Left ventricle myocardium inferior (tissue), 1 donor: ENCODE data around the gene TMEM163. TPM values are rescaled to one million over a fixed set of nuclear protein-coding genes. Genes with fewer than 3 reads are reported as not detected.

Experiments
- DNase-seq: peaks from one replicate; pipeline ENCODE4 v3.0.0-alpha.2; 2020
- H3K27ac ChIP-seq: fragments of 200-600 bp; replicated peaks from 2 replicates; pipeline ENCODE4 v1.8.0; 2021
- H3K27me3 ChIP-seq: fragments of 200-600 bp; 2 replicates; pipeline ENCODE4 v1.8.0; 2021; ENCODE audit warnings: low read depth
- H3K36me3 ChIP-seq: fragments of 200-600 bp; 2 replicates; pipeline ENCODE4 v1.8.0; 2021
- H3K4me1 ChIP-seq: fragments of 200-600 bp; 2 replicates; pipeline ENCODE4 v1.8.0; 2021
- H3K4me3 ChIP-seq: fragments of 200-600 bp; 2 replicates; pipeline ENCODE4 v1.8.0; 2021; ENCODE audit warnings: mild to moderate bottlenecking, moderate library complexity
- H3K9me3 ChIP-seq: fragments of 200-600 bp; replicated peaks from 2 replicates; pipeline ENCODE4 v1.8.0; 2021
- CTCF ChIP-seq: fragments of 200-600 bp; IDR thresholded peaks from 2 replicates; pipeline ENCODE4 v1.8.0; 2021; ENCODE audit warnings: antibody characterized with exemption, mild to moderate bottlenecking, borderline replicate concordance
- intact Hi-C: fragments of 100-400 bp; cut with micrococcal nuclease; formaldehyde crosslinking; loops from one replicate; pipeline ENCODE4 v1.11.0; 2022
- total RNA-seq: library from RNA; stranded (reverse); fragmentation: NEBNext Ultra II Directional; extraction: Animal tissue kit (Norgen Biotek cat#: 25700); gene quantifications from one replicate; pipeline ENCODE4 v1.2.1, GENCODE V29; 2021
- donor health status: DM: no; HTN: yes; CAD: no; lungs with severe emphysema.

TMEM163 gene
- total RNA-seq, 1 donor from 2014 or later = 0.22 TPM

- H3K9me3 ChIP-seq = no peaks in the 10 kb centered on the region
- no peaks in the 10 kb centered on the region for H3K27me3 ChIP-seq
- no peak for TF ChIP-seq CTCF
- intact Hi-C loops = no loop called here
- no peak overlapping the region for H3K4me3 ChIP-seq
- H3K4me1 ChIP-seq = peaks cover 32% of the 10 kb centered on the region
- H3K27ac ChIP-seq = peak overlapping the region; percentile 67
- no peak for DNase-seq
- peaks cover 17% of the 10 kb centered on the region for H3K36me3 ChIP-seq
These were observed 297.9 kb downstream of the TMEM163 start for GRCh38 chr2:134420920-134421319.

GRCh38 chr2:134420259-134420658 lies 298.5 kb downstream of the TMEM163 start:
- H3K4me3 ChIP-seq = no peak overlapping the region
- no peaks in the 10 kb centered on the region for H3K27me3 ChIP-seq
- intact Hi-C loops = no loop called here
- H3K36me3 ChIP-seq = peaks cover 12% of the 10 kb centered on the region
- TF ChIP-seq CTCF = no peak
- no peaks in the 10 kb centered on the region for H3K9me3 ChIP-seq
- DNase-seq = no peak
- H3K4me1 ChIP-seq = peaks cover 32% of the 10 kb centered on the region
- H3K27ac ChIP-seq = peak overlapping the region; percentile 67

GRCh38 chr2:134417968-134418582 lies 300.7 kb downstream of the TMEM163 start:
- intact Hi-C loops = loop anchor here (10.0 kb wide), 1 partner anchor 173 kb away; no protein-coding TSS in a partner anchor
- peaks cover 6% of the 10 kb centered on the region for H3K36me3 ChIP-seq
- H3K27me3 ChIP-seq = no peaks in the 10 kb centered on the region
- H3K27ac ChIP-seq = no peak overlapping the region
- no peak for TF ChIP-seq CTCF
- H3K4me3 ChIP-seq = no peak overlapping the region
- H3K4me1 ChIP-seq = peaks cover 29% of the 10 kb centered on the region
- no peak for DNase-seq
- H3K9me3 ChIP-seq = no peaks in the 10 kb centered on the region

- Histone ChIP-seq H3K27ac (no peak overlapping the region), H3K4me1 (peaks cover 28% of the 10 kb centered on the region), H3K4me3 (no peak overlapping the region), H3K36me3 (peaks cover 3% of the 10 kb centered on the region), H3K9me3 (no peaks in the 10 kb centered on the region), H3K27me3 (no peaks in the 10 kb centered on the region)
- DNase-seq = no peak
- no peak for TF ChIP-seq CTCF
- intact Hi-C loops = loop anchor here (10.0 kb wide), 1 partner anchor 172 kb away; no protein-coding TSS in a partner anchor
These were observed 302.2 kb downstream of the TMEM163 start for GRCh38 chr2:134416637-134417036.

- no peak overlapping the region for H3K4me3 ChIP-seq
- intact Hi-C loops = loop anchor here (10.0 kb wide), 1 partner anchor 171 kb away; no protein-coding TSS in a partner anchor
- H3K4me1 ChIP-seq = peaks cover 28% of the 10 kb centered on the region
- H3K27ac ChIP-seq = no peak overlapping the region
- H3K36me3 ChIP-seq = peaks cover 3% of the 10 kb centered on the region
- TF ChIP-seq CTCF = no peak
- no peaks in the 10 kb centered on the region for H3K27me3 ChIP-seq
- H3K9me3 ChIP-seq = no peaks in the 10 kb centered on the region
- no peak for DNase-seq
These were observed 302.8 kb downstream of the TMEM163 start for GRCh38 chr2:134416018-134416417.
